Measurements from ENCODE around the gene RASAL1. TPM values are rescaled to one million over a fixed set of nuclear protein-coding genes. Genes with fewer than 3 reads are reported as not detected.

The RASAL1 gene
- total and polyA plus RNA-seq, 2 experiments from 2014 or later, result 2.7 to 8.2 TPM

DNA sequence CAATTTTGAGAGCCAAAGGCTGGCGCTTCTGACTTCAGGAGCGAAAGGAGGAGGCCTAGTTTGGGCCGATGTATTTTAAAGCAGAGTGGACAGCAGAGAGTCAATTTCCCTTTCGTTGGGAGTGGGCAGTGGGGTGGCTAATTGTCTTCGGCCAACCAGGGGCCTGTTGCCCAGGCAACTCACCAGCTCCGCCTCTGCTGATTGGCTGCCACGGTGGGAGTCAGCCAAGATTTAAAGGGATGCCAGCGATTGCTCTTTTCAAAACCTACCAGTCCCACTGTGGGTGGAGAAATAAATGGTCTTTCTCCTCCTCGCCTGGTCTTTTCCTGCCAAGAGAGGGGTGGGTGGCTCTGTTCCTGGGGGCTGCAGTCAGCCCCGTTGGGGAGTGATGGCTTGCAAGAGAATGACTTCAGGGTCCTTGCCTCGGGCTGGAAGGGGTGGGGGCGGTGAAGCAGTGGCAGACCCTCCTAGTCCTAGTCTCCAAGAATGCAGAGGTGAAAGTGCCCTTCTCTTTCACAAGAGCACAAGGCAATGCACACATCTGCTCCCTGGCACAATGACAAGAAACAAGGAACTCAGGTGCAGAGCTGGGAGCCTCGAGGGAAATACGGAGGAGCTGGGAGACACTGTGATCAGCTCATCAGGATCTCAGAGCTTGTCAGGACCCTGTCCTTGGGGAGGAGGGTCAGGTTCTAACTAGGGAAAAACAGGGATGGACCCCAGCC, 37.7 kb downstream of the RASAL1 start:
- H3K27ac Mint-ChIP-seq, result peak overlapping the region; percentile 81; the same call in 1 of the 2 replicates
- Histone ChIP-seq H2AFZ (peak overlapping the region; percentile 25; the same call in 1 of the 2 replicates), H3K36me3 (ENCODE audit: insufficient read depth) (no peaks in the 10 kb centered on the region), H3F3A (replicated peaks; ENCODE audit: low read depth) (no peaks in the 10 kb centered on the region), H3K4me1 (ENCODE audit: insufficient read depth) (peaks cover 5% of the 10 kb centered on the region), H3K27me3 (ENCODE audit: insufficient read depth) (no peaks in the 10 kb centered on the region), H3K79me2 (replicated peaks; ENCODE audit: insufficient read depth) (no peaks in the 10 kb centered on the region), H3K9me2 (ENCODE audit: insufficient read depth) (no peaks in the 10 kb centered on the region), H3K4me2 (peak overlapping the region; percentile 68), H3K27ac (ENCODE audit: low read depth) (no peak overlapping the region), H4K20me1 (replicated peaks; ENCODE audit: insufficient read depth) (no peaks in the 10 kb centered on the region), H3K4me3 (peak overlapping the region; percentile 19; the same call in 1 of the 2 replicates)
- H3K4me3 Mint-ChIP-seq, result no peak overlapping the region
- H3K4me1 Mint-ChIP-seq, result peaks cover 14% of the 10 kb centered on the region
- peak; percentile 10; the same call in 1 of the 2 replicates for TF ChIP-seq POLR2AphosphoS5 (IDR thresholded peaks at IDR 0.05; ENCODE audit: low read depth)
- TF ChIP-seq, protein P1, sequence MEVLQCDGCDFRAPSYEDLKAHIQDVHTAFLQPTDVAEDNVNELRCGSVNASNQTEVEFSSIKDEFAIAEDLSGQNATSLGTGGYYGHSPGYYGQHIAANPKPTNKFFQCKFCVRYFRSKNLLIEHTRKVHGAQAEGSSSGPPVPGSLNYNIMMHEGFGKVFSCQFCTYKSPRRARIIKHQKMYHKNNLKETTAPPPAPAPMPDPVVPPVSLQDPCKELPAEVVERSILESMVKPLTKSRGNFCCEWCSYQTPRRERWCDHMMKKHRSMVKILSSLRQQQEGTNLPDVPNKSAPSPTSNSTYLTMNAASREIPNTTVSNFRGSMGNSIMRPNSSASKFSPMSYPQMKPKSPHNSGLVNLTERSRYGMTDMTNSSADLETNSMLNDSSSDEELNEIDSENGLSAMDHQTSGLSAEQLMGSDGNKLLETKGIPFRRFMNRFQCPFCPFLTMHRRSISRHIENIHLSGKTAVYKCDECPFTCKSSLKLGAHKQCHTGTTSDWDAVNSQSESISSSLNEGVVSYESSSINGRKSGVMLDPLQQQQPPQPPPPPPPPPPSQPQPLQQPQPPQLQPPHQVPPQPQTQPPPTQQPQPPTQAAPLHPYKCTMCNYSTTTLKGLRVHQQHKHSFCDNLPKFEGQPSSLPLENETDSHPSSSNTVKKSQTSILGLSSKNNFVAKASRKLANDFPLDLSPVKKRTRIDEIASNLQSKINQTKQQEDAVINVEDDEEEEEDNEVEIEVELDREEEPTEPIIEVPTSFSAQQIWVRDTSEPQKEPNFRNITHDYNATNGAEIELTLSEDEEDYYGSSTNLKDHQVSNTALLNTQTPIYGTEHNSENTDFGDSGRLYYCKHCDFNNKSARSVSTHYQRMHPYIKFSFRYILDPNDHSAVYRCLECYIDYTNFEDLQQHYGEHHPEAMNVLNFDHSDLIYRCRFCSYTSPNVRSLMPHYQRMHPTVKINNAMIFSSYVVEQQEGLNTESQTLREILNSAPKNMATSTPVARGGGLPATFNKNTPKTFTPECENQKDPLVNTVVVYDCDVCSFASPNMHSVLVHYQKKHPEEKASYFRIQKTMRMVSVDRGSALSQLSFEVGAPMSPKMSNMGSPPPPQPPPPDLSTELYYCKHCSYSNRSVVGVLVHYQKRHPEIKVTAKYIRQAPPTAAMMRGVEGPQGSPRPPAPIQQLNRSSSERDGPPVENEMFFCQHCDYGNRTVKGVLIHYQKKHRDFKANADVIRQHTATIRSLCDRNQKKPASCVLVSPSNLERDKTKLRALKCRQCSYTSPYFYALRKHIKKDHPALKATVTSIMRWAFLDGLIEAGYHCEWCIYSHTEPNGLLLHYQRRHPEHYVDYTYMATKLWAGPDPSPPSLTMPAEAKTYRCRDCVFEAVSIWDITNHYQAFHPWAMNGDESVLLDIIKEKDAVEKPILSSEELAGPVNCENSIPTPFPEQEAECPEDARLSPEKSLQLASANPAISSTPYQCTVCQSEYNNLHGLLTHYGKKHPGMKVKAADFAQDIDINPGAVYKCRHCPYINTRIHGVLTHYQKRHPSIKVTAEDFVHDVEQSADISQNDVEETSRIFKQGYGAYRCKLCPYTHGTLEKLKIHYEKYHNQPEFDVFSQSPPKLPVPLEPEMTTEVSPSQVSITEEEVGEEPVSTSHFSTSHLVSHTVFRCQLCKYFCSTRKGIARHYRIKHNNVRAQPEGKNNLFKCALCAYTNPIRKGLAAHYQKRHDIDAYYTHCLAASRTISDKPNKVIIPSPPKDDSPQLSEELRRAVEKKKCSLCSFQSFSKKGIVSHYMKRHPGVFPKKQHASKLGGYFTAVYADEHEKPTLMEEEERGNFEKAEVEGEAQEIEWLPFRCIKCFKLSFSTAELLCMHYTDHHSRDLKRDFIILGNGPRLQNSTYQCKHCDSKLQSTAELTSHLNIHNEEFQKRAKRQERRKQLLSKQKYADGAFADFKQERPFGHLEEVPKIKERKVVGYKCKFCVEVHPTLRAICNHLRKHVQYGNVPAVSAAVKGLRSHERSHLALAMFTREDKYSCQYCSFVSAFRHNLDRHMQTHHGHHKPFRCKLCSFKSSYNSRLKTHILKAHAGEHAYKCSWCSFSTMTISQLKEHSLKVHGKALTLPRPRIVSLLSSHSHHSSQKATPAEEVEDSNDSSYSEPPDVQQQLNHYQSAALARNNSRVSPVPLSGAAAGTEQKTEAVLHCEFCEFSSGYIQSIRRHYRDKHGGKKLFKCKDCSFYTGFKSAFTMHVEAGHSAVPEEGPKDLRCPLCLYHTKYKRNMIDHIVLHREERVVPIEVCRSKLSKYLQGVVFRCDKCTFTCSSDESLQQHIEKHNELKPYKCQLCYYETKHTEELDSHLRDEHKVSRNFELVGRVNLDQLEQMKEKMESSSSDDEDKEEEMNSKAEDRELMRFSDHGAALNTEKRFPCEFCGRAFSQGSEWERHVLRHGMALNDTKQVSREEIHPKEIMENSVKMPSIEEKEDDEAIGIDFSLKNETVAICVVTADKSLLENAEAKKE (CRISPR knock-in tag; IDR thresholded peaks at IDR 0.05), result no peak
- peaks cover 2% of the 10 kb centered on the region; the same call in 1 of the 3 replicates for H3K9me3 Mint-ChIP-seq
- H3K36me3 Mint-ChIP-seq (ENCODE audit: low read depth), result peaks cover 3% of the 10 kb centered on the region
- ATAC-seq (peak; percentile 20), DNase-seq (ENCODE audit: low spot score) (peak; percentile 62)
- H3K27me3 Mint-ChIP-seq (ENCODE audit: insufficient read depth, low read depth, poor library complexity), result peaks cover 22% of the 10 kb centered on the region

DNA sequence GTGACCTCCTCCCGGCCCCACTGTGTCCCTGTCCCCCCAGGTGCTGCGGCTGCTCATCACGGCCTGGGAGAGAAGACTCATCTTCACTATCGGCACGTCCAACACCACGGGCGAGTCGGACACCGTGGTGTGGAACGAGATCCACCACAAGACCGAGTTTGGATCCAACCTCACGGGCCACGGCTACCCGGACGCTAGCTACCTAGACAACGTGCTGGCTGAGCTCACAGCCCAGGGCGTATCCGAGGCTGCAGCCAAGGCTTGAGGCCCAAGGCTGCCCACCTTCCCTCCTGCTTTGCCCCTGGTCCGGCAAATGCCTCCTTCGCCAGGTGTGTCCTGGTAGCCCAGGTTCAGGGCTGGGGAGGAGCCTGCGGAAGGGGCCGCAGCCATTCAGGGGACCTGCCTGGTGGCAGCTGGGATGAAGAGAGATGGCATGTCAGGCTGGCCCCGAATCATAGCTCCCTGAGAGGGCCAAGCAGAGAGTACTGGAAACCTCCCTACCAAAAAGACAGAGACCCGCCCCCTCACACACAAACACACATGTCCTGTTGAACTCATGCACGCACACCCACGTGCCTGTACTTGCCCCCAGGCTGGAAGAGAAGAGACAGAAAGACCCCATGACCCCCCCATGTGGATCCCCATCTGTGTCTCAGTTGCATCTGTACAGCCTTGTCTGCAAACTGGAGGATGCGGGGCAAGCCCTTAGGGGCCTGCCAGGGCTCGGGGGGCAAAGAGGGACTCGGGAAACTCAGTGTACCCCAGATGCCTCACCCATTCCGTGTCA, 38.7 kb downstream of the RASAL1 start:
- no peaks in the 10 kb centered on the region for H3F3A ChIP-seq (replicated peaks; ENCODE audit: low read depth)
- Mint-ChIP-seq H3K4me1 (peaks cover 24% of the 10 kb centered on the region), H3K27me3 (ENCODE audit: insufficient read depth, low read depth, poor library complexity) (peaks cover 20% of the 10 kb centered on the region), H3K4me3 (no peak overlapping the region), H3K27ac (no peak overlapping the region), H3K36me3 (ENCODE audit: low read depth) (peaks cover 3% of the 10 kb centered on the region), H3K9me3 (peaks cover 2% of the 10 kb centered on the region; the same call in 1 of the 3 replicates)
- no peaks in the 10 kb centered on the region for H3K79me2 ChIP-seq (replicated peaks; ENCODE audit: insufficient read depth)
- H3K4me3 ChIP-seq, result no peak overlapping the region
- H3K4me1 ChIP-seq (ENCODE audit: insufficient read depth), result peaks cover 5% of the 10 kb centered on the region
- H2AFZ ChIP-seq, result no peak overlapping the region
- no peaks in the 10 kb centered on the region for H3K27me3 ChIP-seq (ENCODE audit: insufficient read depth)
- TF ChIP-seq, protein P2, sequence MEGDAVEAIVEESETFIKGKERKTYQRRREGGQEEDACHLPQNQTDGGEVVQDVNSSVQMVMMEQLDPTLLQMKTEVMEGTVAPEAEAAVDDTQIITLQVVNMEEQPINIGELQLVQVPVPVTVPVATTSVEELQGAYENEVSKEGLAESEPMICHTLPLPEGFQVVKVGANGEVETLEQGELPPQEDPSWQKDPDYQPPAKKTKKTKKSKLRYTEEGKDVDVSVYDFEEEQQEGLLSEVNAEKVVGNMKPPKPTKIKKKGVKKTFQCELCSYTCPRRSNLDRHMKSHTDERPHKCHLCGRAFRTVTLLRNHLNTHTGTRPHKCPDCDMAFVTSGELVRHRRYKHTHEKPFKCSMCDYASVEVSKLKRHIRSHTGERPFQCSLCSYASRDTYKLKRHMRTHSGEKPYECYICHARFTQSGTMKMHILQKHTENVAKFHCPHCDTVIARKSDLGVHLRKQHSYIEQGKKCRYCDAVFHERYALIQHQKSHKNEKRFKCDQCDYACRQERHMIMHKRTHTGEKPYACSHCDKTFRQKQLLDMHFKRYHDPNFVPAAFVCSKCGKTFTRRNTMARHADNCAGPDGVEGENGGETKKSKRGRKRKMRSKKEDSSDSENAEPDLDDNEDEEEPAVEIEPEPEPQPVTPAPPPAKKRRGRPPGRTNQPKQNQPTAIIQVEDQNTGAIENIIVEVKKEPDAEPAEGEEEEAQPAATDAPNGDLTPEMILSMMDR (conservative IDR thresholded peaks at IDR 0.05; ENCODE audit: low read depth in 2 of 2), result no peak
- TF ChIP-seq NANOG (IDR thresholded peaks at IDR 0.05; ENCODE audit: borderline replicate concordance), result no peak
- ATAC-seq (no peak), DNase-seq (ENCODE audit: low spot score) (no peak)
- no peaks in the 10 kb centered on the region for H3K9me2 ChIP-seq (ENCODE audit: insufficient read depth)
- H3K36me3 ChIP-seq (ENCODE audit: insufficient read depth), result no peaks in the 10 kb centered on the region
- H4K20me1 ChIP-seq (replicated peaks; ENCODE audit: insufficient read depth), result no peaks in the 10 kb centered on the region
- no peak overlapping the region for H3K27ac ChIP-seq (ENCODE audit: low read depth)
- H3K4me2 ChIP-seq, result no peak overlapping the region

All from GM23338 (cell line).